GM12864 (cell line): ENCODE results near the gene CALHM4.

ENCODE experiments used
- DNase-seq: peaks from one replicate; pipeline ENCODE4 v3.0.0-alpha.2; 2011; ENCODE audit warnings: low read depth
- H3K4me3 ChIP-seq: 2 replicates; pipeline ENCODE4 v1.5.1; 2011; ENCODE audit warnings: mild to moderate bottlenecking, low read depth, low read length, control low read depth
- TF ChIP-seq, protein P1 (sequence below): IDR thresholded peaks from 2 replicates; pipeline ENCODE4 v1.5.1; 2011; ENCODE audit warnings: low read depth, mild to moderate bottlenecking, moderate library complexity, low read length, control low read depth, inconsistent platforms; ENCODE audit errors: missing control alignments

The CALHM4 gene

GRCh38 chr6:116513224-116513875 is 40.2 kb upstream of the CALHM4 start:
- no peak overlapping the region for H3K4me3 ChIP-seq

GRCh38 chr6:116514111-116514510 is 39.4 kb upstream of the CALHM4 start:
- TF ChIP-seq, protein P1, sequence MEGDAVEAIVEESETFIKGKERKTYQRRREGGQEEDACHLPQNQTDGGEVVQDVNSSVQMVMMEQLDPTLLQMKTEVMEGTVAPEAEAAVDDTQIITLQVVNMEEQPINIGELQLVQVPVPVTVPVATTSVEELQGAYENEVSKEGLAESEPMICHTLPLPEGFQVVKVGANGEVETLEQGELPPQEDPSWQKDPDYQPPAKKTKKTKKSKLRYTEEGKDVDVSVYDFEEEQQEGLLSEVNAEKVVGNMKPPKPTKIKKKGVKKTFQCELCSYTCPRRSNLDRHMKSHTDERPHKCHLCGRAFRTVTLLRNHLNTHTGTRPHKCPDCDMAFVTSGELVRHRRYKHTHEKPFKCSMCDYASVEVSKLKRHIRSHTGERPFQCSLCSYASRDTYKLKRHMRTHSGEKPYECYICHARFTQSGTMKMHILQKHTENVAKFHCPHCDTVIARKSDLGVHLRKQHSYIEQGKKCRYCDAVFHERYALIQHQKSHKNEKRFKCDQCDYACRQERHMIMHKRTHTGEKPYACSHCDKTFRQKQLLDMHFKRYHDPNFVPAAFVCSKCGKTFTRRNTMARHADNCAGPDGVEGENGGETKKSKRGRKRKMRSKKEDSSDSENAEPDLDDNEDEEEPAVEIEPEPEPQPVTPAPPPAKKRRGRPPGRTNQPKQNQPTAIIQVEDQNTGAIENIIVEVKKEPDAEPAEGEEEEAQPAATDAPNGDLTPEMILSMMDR: no peak
- no peak for DNase-seq
- H3K4me3 ChIP-seq: no peak overlapping the region

More at GRCh38 chr6:116513224-116513875, 40.2 kb upstream of the CALHM4 start:
- no peak for DNase-seq
- TF ChIP-seq, protein P1: no peak

DNA sequence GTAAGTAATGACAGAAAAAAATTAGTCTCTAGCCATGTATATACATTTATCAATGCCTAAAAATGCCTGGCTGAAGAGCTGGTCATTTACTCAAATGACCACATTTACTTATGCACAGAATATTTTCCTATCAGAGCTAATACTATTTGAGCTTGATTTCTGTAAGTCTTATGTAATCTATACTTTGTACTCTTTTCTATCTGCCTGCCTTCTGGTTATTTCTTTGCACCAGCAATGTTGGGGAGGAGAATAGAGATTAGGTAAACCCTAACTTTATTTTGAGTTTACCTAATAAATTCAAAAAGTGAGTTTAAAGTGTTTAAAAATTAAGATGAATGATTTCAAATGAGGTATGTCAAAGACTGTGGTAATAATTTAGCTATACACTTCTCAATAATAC is 38.4 kb upstream of the CALHM4 start:
- TF ChIP-seq, protein P1: no peak
- no peak overlapping the region for H3K4me3 ChIP-seq
- DNase-seq: no peak

DNA sequence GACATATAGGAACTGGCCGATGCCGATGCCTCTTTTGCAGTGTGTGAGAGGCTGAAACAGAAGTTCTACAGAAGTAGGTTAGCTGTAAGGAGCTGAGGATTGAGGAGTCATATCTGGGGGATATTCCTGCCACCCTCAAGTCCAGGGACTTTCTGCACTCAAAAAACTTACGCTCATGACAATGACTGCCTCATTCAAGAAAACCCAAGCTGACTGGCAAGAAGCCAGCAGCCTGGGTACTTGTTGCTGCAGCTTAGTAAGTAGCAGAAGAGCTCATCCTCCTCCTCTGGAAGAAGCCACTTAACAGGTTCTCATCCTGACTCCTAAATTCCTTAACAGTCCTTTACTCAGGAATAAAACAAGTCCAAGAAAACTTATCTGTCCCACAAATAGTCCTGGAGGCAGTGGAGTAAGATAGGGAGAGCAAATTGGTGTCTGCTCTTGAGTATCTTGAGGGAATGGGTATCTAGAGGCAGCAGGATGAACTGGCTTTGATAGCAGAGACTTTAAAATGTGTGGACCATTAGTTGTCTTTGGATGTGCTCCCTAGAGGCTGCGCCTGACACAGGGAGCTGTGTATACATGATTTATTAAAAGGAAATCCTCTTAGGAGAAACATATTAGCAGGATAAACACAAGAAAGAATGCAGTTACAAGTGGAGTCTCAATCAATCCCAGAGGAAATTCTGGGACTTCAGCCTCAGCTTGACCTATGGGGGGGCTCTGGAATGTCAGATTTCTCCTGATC is 34.8 kb upstream of the CALHM4 start:
- TF ChIP-seq, protein P1: no peak
- no peak overlapping the region for H3K4me3 ChIP-seq
- DNase-seq: no peak

DNA sequence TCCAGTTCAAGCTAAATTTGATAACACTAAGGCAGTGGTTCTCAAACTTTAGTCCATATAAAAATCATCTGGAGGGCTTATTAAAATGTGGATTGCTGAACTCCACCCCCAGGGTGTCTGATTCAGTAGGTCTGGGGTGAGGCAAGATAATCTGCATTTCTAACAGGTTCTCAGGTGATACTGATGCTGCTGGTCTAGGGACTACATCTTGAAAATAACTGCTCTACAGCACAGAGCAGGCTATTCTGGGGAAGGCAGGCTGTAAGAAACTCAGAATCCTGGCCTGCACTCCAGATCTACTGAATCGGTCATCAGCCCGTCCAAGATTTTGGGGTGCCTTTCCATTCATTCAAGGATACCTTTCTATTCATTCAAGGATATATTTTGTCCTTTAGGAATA is 30.7 kb upstream of the CALHM4 start:
- TF ChIP-seq, protein P1: no peak
- DNase-seq: no peak
- H3K4me3 ChIP-seq: no peak overlapping the region

- no peak for DNase-seq
- TF ChIP-seq, protein P1: no peak
- H3K4me3 ChIP-seq: no peak overlapping the region
These were observed 29.3 kb upstream of the CALHM4 start for GRCh38 chr6:116524236-116524635.
